NB4 (cell line): Measurements from ENCODE around the gene PRSS57.

Experiments used
- POLR2A ChIP-seq: IDR thresholded peaks from 2 replicates; pipeline ENCODE4 v1.6.1; 2011; ENCODE audit warnings: mild to moderate bottlenecking; ENCODE audit not compliant: insufficient read length; ENCODE audit errors: extremely low read depth
- TF ChIP-seq, protein P1 (sequence below): IDR thresholded peaks from one replicate; pipeline ENCODE4 v1.5.1; 2012; ENCODE audit warnings: low read depth, low read length

- no peak for TF ChIP-seq POLR2A
- TF ChIP-seq, protein P1, sequence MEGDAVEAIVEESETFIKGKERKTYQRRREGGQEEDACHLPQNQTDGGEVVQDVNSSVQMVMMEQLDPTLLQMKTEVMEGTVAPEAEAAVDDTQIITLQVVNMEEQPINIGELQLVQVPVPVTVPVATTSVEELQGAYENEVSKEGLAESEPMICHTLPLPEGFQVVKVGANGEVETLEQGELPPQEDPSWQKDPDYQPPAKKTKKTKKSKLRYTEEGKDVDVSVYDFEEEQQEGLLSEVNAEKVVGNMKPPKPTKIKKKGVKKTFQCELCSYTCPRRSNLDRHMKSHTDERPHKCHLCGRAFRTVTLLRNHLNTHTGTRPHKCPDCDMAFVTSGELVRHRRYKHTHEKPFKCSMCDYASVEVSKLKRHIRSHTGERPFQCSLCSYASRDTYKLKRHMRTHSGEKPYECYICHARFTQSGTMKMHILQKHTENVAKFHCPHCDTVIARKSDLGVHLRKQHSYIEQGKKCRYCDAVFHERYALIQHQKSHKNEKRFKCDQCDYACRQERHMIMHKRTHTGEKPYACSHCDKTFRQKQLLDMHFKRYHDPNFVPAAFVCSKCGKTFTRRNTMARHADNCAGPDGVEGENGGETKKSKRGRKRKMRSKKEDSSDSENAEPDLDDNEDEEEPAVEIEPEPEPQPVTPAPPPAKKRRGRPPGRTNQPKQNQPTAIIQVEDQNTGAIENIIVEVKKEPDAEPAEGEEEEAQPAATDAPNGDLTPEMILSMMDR = no peak
Observed at GRCh38 chr19:650121-650520, 45.1 kb downstream of the PRSS57 start.
